Measurements from ENCODE around the gene PCDHA3.

DNA sequence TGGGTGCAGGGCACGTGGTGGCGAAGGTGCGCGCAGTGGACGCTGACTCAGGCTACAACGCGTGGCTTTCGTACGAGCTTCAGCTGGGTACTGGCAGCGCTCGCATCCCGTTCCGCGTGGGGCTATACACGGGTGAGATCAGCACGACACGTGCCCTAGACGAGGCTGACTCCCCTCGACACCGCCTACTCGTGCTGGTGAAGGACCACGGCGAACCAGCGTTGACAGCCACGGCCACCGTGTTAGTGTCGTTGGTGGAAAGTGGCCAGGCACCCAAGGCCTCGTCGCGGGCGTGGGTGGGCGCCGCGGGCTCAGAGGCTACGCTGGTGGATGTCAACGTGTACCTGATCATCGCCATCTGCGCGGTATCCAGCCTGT is 4.2 kb upstream of the PCDHA3 start:
- no peak for TF ChIP-seq JUND (CRISPR knock-in tag; IDR thresholded peaks at IDR 0.05)
- TF ChIP-seq, protein P1, sequence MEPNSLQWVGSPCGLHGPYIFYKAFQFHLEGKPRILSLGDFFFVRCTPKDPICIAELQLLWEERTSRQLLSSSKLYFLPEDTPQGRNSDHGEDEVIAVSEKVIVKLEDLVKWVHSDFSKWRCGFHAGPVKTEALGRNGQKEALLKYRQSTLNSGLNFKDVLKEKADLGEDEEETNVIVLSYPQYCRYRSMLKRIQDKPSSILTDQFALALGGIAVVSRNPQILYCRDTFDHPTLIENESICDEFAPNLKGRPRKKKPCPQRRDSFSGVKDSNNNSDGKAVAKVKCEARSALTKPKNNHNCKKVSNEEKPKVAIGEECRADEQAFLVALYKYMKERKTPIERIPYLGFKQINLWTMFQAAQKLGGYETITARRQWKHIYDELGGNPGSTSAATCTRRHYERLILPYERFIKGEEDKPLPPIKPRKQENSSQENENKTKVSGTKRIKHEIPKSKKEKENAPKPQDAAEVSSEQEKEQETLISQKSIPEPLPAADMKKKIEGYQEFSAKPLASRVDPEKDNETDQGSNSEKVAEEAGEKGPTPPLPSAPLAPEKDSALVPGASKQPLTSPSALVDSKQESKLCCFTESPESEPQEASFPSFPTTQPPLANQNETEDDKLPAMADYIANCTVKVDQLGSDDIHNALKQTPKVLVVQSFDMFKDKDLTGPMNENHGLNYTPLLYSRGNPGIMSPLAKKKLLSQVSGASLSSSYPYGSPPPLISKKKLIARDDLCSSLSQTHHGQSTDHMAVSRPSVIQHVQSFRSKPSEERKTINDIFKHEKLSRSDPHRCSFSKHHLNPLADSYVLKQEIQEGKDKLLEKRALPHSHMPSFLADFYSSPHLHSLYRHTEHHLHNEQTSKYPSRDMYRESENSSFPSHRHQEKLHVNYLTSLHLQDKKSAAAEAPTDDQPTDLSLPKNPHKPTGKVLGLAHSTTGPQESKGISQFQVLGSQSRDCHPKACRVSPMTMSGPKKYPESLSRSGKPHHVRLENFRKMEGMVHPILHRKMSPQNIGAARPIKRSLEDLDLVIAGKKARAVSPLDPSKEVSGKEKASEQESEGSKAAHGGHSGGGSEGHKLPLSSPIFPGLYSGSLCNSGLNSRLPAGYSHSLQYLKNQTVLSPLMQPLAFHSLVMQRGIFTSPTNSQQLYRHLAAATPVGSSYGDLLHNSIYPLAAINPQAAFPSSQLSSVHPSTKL (CRISPR knock-in tag; IDR thresholded peaks at IDR 0.05) = no peak
- TF ChIP-seq GABPA (IDR thresholded peaks at IDR 0.05; ENCODE audit: low read depth, low read length) = no peak
- no peak for TF ChIP-seq GABPA (CRISPR knock-in tag; IDR thresholded peaks at IDR 0.05; ENCODE audit: low read depth)
- TF ChIP-seq, protein P2, sequence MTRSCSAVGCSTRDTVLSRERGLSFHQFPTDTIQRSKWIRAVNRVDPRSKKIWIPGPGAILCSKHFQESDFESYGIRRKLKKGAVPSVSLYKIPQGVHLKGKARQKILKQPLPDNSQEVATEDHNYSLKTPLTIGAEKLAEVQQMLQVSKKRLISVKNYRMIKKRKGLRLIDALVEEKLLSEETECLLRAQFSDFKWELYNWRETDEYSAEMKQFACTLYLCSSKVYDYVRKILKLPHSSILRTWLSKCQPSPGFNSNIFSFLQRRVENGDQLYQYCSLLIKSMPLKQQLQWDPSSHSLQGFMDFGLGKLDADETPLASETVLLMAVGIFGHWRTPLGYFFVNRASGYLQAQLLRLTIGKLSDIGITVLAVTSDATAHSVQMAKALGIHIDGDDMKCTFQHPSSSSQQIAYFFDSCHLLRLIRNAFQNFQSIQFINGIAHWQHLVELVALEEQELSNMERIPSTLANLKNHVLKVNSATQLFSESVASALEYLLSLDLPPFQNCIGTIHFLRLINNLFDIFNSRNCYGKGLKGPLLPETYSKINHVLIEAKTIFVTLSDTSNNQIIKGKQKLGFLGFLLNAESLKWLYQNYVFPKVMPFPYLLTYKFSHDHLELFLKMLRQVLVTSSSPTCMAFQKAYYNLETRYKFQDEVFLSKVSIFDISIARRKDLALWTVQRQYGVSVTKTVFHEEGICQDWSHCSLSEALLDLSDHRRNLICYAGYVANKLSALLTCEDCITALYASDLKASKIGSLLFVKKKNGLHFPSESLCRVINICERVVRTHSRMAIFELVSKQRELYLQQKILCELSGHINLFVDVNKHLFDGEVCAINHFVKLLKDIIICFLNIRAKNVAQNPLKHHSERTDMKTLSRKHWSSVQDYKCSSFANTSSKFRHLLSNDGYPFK (CRISPR knock-in tag; IDR thresholded peaks at IDR 0.05; ENCODE audit: borderline replicate concordance) = no peak
- TF ChIP-seq, protein P3, sequence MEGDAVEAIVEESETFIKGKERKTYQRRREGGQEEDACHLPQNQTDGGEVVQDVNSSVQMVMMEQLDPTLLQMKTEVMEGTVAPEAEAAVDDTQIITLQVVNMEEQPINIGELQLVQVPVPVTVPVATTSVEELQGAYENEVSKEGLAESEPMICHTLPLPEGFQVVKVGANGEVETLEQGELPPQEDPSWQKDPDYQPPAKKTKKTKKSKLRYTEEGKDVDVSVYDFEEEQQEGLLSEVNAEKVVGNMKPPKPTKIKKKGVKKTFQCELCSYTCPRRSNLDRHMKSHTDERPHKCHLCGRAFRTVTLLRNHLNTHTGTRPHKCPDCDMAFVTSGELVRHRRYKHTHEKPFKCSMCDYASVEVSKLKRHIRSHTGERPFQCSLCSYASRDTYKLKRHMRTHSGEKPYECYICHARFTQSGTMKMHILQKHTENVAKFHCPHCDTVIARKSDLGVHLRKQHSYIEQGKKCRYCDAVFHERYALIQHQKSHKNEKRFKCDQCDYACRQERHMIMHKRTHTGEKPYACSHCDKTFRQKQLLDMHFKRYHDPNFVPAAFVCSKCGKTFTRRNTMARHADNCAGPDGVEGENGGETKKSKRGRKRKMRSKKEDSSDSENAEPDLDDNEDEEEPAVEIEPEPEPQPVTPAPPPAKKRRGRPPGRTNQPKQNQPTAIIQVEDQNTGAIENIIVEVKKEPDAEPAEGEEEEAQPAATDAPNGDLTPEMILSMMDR (CRISPR knock-in tag; IDR thresholded peaks at IDR 0.05) = no peak
- no peak for TF ChIP-seq ZNF614 (CRISPR knock-in tag; IDR thresholded peaks at IDR 0.05; ENCODE audit: borderline replicate concordance)
- TF ChIP-seq MAFF (IDR thresholded peaks at IDR 0.05; ENCODE audit: low read depth, low read length) = no peak
- TF ChIP-seq, protein P4, sequence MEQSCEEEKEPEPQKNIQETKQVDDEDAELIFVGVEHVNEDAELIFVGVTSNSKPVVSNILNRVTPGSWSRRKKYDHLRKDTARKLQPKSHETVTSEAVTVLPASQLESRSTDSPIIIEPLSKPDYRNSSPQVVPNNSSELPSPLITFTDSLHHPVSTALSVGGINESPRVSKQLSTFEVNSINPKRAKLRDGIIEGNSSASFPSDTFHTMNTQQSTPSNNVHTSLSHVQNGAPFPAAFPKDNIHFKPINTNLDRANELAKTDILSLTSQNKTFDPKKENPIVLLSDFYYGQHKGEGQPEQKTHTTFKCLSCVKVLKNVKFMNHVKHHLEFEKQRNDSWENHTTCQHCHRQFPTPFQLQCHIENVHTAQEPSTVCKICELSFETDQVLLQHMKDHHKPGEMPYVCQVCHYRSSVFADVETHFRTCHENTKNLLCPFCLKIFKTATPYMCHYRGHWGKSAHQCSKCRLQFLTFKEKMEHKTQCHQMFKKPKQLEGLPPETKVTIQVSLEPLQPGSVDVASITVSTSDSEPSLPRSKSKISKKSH (CRISPR knock-in tag; IDR thresholded peaks at IDR 0.05; ENCODE audit: borderline replicate concordance) = no peak
- no peak for TF ChIP-seq EZH2 (conservative IDR thresholded peaks at IDR 0.05; ENCODE audit: low read depth, low read length)
